T-helper 2 cell (primary cell): ENCODE data around the gene SLX9.
"Not testable (repeated sequence)": the region's sequence is repeated elsewhere in the genome, so short reads cannot be mapped to it uniquely, and the experiment has no call there.

ENCODE experiments used
- DNase-seq, 5 experiments: peaks; one replicate each; pipeline versions ENCODE4 v3.0.0 to v3.0.0-alpha.2; 2012 to 2022

SLX9 gene

GRCh38 chr21:44902268-44903049 lies 37.4 kb upstream of the SLX9 start:
- DNase-seq = no peak

- DNase-seq = no peak
These were observed 36.7 kb upstream of the SLX9 start for GRCh38 chr21:44903050-44903685.

- DNase-seq = no peak
These were observed 36.1 kb upstream of the SLX9 start for GRCh38 chr21:44903689-44904088.

- no peak for DNase-seq
These were observed 35.5 kb upstream of the SLX9 start for GRCh38 chr21:44904141-44904923.

GRCh38 chr21:44905016-44905727 lies 34.7 kb upstream of the SLX9 start:
- no peak for DNase-seq

GRCh38 chr21:44905728-44906090 lies 34.1 kb upstream of the SLX9 start:
- no peak for DNase-seq

- DNase-seq = no peak
These were observed 32.4 kb upstream of the SLX9 start for GRCh38 chr21:44907225-44907965.

GRCh38 chr21:44907966-44908895 lies 31.6 kb upstream of the SLX9 start:
- no peak for DNase-seq

- DNase-seq = no peak
These were observed 30.9 kb upstream of the SLX9 start for GRCh38 chr21:44908908-44909307.

- DNase-seq = no peak
These were observed 30.1 kb upstream of the SLX9 start for GRCh38 chr21:44909719-44910118.

- no peak for DNase-seq
These were observed 29.4 kb upstream of the SLX9 start for GRCh38 chr21:44910229-44911067.

- no peak for DNase-seq
These were observed 28.8 kb upstream of the SLX9 start for GRCh38 chr21:44911068-44911383.

GRCh38 chr21:44911384-44912157 lies 28.3 kb upstream of the SLX9 start:
- DNase-seq = peak in 3 of 5 experiments; percentile 47 to 90 (median 70)

GRCh38 chr21:44912158-44912473 lies 27.7 kb upstream of the SLX9 start:
- no peak for DNase-seq

GRCh38 chr21:44912506-44913412 lies 27.1 kb upstream of the SLX9 start:
- not testable (repeated sequence) for DNase-seq

GRCh38 chr21:44913425-44914175 lies 26.2 kb upstream of the SLX9 start:
- no peak for DNase-seq

GRCh38 chr21:44914176-44914874 lies 25.5 kb upstream of the SLX9 start:
- peak in 3 of 5 experiments; percentile 27 to 91 (median 74) for DNase-seq
